ENCODE measurements around the gene PLEKHG4B.
"Not testable (repeated sequence)": the region's sequence is repeated elsewhere in the genome, so short reads cannot be mapped to it uniquely, and the experiment has no call there.

GRCh38 chr5:72316-73180 is 19.4 kb upstream of the PLEKHG4B start:
- TF ChIP-seq POLR2A (IDR thresholded peaks at IDR 0.05; ENCODE audit: low read length); GATA1 (IDR thresholded peaks at IDR 0.05; ENCODE audit: low read depth, low read length): not testable (repeated sequence)
